ENCODE data around the gene BRD1.

BRD1 gene

GRCh38 chr22:49793296-49793695 is 34.4 kb downstream of the BRD1 start:
- peak overlapping the region; percentile 34 for H3K27ac ChIP-seq
- TF ChIP-seq CTCF (conservative IDR thresholded peaks at IDR 0.05), result no peak

- no peak for TF ChIP-seq CTCF (conservative IDR thresholded peaks at IDR 0.05)
- H3K27ac ChIP-seq, result no peak overlapping the region
These were observed 35.6 kb downstream of the BRD1 start for GRCh38 chr22:49792107-49792506.

DNA sequence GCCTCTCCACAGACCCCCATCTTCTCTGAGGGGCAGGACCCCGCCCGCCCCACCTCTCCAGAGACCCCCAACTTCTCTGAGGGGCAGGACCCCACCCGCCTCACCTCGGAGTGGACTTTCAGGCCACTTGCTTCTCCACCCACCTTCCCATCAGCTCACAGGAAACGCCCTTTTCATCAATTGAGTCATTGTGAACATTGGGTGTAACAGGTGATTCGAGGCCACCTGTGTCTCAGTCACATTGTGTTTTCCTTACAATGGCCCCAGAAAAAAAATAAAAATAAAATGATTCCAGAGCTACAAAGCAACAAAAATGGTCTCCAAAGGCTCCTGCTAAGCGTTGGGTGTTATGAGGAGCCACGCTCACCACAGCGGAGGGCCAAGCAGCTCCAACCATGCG is 36.0 kb downstream of the BRD1 start:
- H3K27ac ChIP-seq, result no peak overlapping the region
- TF ChIP-seq CTCF (conservative IDR thresholded peaks at IDR 0.05), result no peak

- H3K27ac ChIP-seq, result no peak overlapping the region
- TF ChIP-seq CTCF (conservative IDR thresholded peaks at IDR 0.05), result no peak
These were observed 36.8 kb downstream of the BRD1 start for GRCh38 chr22:49790912-49791311.

DNA sequence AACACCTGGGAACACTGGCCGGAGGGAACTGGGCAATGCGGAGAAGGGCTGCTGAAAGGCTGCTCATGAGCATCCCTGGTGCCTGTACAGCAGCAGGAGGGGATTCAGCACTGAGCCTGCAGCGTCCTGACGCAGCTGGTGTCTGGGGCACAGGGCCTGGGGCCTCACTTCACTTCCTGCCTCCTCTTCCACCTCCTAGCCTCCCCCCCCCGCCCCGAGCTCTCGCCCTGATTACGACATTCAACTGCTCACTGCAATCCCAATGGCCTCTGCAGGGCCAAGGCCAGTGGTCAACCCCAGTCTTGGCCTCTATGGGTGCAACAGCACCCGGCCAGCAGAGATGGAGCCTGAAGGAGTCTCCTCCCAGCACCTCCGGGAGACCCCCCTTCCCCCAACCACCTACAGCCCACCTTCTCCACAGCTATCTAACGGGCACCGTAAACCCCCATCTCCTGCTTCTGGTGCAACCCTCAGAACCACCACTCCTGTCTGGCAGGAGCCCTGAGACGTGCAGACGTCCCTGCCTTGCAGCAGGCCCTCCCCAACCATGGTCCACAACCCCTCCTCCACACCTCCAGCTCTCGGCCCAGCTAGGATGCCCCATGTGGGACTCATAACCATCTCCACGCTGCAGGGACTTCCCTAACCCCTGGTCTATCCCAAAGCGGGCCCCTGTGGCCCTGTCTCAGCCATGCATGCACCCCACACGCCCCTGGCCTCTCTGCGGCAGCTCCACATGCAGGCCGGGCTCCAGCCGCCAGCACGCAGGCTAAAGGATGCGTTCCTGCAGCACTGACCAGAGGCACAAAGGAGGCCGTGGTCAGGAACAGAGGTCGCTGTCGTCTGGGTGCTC is 38.2 kb downstream of the BRD1 start:
- H3K27ac ChIP-seq, result peak overlapping the region; percentile 5; the same call in 1 of the 2 replicates
- TF ChIP-seq CTCF (conservative IDR thresholded peaks at IDR 0.05), result no peak

GRCh38 chr22:49788504-49788903 is 39.2 kb downstream of the BRD1 start:
- H3K27ac ChIP-seq, result no peak overlapping the region; the same call in 1 of the 2 replicates
- no peak for TF ChIP-seq CTCF (conservative IDR thresholded peaks at IDR 0.05)

GRCh38 chr22:49787861-49788260 is 39.8 kb downstream of the BRD1 start:
- no peak for TF ChIP-seq CTCF (conservative IDR thresholded peaks at IDR 0.05)
- no peak overlapping the region; the same call in 1 of the 2 replicates for H3K27ac ChIP-seq
